ENCODE results near the gene ARNT2.

Gene ARNT2

DNA sequence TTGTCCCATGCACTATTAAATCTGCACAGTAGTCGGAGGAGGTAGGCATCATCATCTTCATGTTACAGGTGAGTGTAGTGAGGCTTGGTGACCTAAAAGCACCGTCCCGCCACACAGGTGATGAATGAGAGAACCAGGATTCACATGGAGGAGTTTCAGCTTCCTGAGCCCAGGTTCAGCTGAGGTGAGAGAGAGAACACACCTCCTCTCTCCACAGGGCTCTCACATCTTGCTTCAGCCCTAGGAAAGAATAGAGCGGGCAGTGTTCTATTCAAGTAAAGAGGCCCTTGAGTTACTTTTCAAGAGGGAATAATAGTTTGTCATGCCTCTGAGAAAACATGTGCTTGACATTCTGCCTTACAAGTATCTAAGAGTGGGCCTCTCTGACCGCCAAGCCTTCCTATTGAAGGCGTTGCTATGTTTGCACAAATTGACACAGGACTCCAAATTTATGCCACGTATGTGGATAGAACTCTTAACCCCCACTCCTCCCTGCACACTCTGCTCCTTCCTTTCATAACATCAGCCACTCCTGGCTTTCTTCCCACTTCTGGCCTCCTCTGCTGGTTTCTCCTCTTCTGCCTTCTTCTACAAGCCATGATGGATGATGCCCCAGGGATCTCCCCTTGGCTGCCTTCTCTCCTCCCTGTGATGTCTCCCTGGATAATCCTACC, 152.6 kb downstream of the ARNT2 start:
- DNase-seq (ENCODE audit: low read depth) = no peak

DNA sequence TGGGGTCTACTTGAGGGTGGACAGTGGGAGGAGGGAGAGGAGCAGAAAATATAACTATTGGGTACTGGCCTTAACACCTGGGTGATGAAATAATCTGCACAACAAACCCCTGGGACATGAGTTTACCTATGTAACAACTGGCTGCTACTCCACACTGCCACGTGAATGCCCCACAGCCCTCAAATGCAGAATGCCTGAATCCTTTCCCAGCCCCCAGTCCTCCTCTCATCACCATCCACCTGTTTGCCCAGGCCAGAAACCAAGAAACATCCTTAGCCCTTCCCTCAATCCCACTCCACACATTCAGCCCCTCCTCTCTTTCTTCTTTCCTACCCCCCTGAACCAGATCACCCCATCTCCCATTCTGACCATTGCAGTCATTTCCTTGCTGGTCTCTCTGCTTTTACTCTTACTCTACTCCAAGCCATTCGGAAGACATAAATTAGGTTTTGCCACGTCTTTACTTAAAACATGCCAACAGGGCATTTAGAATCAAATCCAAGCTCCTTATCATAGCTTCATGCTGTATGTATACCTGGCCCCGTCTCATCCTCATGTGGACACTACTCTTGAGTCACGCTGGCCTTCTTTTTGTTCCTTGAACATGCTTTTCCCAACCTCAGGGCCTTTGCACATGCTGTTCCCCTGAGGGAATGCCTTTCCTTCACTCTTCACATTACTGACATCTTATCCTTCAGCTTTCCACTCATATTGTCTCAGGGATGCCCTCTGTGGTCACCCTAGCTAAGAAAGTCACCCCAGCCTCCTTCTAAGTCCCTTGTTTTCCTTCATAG, 153.5 kb downstream of the ARNT2 start:
- no peak for DNase-seq (ENCODE audit: low read depth)

DNA sequence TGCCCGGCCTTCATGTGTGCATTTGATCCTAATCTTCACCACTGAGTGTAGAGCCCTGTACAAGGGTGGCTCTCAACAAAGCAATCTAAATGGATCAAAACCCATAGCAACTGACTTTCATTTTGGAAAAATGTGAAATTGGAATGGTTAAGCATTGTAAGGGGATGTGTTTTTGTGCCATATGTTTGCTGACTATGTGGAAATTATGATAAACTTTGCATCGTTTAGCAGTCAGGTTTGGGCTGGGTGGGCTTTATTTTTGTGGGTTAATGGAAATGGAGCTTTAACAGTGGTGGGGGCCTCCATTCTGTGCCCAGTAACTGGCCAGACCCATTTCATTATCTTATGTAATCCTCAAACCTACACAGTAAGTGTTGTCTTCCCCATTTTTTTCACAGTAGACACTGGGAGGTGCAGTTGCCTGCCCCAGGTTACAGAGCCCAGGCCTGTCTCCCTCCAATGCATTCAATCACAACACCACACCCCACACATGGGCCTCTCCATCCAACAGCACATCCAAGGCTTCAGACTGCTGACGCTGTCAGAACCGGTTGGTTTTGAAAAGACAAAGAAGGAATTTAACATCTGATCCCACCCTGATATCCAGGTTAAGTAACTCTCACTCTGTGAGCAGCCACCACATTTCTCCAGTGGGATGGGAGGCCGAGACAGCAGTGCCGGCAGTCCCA, 154.6 kb downstream of the ARNT2 start:
- DNase-seq (ENCODE audit: low read depth) = no peak

DNA sequence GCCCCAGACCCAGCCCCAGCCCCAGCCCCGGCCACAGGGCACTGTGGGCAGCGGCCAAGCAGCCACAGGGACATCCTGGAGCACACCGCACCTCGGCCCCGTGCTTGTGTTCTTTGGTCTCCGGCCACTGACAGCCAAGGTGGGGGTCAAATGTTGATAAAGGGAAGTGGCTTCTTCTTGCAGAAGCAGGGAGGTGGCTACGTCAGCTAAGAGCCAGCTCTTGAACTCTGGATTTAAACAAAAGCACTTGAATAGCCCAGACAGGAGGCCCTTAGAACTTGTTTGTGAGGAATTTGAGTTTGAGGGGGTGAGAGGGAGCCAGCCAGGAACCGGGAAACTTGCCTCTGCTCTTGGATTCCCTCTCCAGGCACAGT, 155.1 kb downstream of the ARNT2 start:
- no peak for DNase-seq (ENCODE audit: low read depth)

DNA sequence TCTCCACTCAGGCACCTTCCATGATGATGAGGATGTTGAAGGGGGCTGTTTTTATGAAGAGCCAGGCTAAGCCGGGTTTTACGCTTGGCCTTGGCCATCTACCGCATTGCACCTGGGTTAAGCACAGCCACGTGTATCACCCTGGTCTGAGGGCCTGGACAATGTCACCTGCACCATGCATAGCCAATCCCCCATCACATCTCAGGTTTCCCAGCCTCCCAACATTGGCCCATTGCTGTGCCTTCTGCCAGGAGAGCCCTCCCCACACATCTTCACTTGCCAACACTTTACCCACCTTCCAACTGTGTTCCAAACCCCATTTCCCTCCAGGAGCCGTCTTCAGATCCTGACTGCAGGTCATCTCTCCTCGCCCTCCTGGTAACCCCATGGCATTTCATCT, 155.6 kb downstream of the ARNT2 start:
- no peak for DNase-seq (ENCODE audit: low read depth)

DNA sequence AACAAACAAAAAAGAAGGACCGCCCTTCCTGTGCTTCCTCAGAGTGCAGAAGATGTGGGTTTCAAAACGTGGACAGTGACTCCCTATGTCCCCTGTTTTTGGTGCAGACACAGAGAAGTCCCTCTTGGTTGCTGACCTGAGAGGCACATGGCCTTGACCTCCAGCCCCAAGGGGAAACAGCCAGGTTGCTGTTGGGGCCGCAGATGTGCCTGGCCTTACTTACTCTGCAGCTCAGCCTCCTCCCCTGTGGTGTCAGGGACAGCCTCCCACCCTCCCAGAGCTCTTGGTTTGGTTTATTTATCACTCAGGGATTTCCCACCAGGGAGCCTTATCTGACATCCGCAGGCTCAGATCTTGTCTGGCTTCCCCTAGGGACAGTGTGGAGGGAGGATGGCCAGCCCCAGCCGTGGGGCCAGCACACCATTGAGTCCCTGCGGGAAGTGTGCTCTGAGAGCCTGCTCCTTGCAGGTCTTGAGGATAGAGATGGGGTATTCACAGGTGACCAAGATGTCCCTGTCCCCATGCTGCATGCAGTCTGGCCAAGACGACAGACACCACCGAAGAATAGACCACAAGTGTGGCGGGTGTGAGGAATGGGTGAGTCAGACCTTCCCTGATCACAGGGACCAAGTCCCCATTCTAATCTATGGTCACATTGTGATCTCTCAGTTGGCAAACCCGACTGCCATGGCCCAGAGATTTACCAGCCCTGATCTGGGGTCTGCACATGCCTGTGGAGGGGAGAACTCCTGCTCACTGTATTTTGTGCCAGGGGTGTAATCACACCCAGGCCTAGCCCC, 156.6 kb downstream of the ARNT2 start:
- no peak for DNase-seq (ENCODE audit: low read depth)

DNA sequence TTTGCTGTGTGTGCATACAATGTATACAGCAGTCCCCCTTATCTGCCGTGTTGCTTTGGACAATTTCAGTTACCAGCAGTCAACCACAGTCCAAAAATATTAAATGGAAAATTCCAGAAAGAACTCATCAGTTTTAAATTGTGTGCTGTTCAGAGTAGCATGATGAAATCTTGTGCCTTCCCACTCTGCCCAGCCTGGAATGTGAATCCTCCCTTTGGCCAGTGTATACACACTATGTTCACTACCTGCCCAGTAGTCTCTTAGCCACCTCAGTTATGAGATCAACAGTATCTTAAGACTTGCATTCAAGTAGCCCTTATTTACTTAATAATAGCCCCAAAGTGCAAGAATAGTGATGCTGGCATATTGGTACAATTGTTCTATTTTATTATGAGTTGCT, 157.3 kb downstream of the ARNT2 start:
- no peak for DNase-seq (ENCODE audit: low read depth)

DNA sequence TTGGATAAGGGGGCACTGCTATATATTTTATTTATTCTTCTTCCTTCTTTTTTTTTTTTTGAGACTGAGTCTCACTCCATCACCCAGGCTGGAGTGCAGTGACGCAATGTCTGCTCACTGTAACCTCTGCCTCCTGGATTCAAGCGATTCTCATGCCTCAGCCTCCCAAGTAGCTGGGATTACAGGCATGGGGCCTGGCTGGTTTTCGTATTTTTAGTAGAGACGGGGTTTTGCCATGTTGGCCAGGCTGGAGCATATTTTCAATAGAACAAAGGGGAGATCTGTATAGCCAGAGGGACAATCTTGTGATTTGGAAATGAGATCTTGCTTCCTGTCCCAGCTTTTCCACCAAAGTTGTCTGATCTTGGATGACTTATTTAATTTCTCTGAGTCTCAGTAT, 157.9 kb downstream of the ARNT2 start:
- no peak for DNase-seq (ENCODE audit: low read depth)

DNA sequence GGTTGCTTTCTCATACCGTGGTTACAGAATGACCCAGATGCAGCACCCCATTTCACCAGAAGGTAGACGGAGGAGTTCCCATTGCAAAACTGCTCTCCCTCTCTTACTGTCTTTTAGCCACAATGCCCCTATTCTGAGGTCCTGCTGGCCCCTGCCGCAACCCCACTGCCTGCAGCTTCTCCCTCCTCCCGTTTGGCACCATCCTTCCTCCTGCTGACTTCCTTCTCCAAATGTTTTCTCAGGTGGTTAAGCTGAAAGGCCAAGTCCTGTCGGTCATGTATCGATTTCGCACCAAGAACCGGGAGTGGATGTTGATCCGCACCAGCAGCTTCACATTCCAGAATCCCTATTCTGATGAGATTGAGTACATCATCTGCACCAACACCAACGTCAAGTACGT, 158.7 kb downstream of the ARNT2 start:
- DNase-seq (ENCODE audit: low read depth) = no peak

DNA sequence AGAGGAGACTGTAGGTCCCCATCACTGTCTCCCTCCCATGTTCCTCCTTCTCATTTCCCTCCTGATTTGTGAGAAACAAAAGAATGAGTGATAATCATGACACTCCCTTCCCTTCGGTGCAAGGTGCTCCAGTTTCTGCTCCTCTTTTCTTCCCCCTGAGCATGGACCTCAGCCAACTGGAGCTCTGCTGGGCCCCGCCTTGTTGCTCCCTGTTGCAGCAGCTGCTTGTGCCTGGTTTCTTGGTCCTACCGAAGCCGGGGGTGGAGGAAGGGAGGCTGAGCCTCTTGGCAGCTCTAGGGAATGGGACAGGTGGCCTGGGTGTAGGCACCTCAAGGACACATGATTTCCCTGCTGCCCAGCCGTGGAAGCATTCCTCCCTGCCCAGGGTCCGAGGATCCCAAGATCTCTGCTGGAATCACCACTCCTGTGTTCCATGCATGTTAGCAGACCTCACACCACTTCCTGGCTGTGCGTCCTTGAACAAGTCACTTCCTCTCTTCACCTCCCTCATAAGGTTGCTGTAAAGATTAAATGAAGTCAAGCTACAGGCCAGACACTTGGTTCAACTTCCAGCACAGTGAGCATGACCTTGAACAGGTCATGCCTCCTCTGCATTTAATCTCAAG, 159.3 kb downstream of the ARNT2 start:
- DNase-seq (ENCODE audit: low read depth) = no peak

DNA sequence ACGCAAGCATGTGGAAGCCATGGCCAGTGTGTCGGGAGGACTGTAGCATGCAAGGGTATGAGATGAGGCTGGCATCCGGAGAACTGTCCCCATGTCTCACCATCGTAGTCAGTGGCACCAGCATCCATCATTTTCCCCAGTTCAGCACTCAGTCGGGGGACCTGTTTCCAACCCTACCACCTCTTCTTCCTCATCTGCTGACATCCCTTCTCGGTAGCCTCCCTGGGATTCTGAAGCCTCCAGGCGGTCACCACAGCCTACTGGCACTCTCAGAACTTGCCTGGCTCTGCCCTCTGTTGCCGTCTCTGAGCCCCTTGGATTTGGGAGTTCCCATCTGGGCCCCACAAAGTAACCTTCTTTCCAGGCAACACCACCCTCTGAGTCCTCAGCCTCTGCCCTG, 159.9 kb downstream of the ARNT2 start:
- DNase-seq (ENCODE audit: low read depth) = no peak

DNA sequence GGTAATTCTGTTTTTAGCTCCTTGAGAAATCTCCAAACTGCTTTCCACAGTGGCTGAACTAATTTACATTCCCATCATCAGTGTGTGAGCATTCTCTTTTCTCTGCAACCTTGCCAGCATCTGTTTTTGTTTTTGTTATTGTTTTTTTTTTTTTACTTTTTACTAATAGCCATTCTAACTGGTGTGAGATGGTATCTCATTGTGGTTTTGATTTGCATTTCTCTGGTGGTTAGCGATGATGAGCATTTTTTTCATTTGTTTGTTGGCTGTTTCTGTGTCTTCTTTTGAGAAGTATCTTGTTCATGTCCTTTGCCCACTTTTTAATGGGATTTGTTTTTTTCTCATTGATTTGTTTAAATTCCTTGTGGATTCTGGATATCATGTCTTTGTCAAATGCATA, 161.2 kb downstream of the ARNT2 start:
- DNase-seq (ENCODE audit: low read depth) = no peak

DNA sequence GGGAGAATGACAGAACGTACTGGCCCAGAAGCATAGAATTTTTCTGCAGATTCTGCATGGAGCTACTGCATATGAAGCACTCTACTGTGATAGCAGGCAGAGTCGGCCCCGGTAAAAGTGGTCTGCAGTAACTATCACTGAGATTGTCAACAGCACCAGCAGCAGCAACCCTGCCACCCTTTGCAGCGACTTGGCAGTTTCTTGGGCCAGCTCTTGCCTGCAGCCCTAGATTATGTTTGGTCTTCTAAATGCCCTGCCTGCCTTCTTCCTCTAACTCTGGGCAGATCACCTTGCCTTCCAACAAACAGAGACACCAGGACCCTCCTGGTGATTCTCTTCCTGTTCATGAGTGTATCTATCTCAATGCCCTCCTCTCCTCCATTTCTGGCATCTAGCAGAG, 161.8 kb downstream of the ARNT2 start:
- no peak for DNase-seq (ENCODE audit: low read depth)

DNA sequence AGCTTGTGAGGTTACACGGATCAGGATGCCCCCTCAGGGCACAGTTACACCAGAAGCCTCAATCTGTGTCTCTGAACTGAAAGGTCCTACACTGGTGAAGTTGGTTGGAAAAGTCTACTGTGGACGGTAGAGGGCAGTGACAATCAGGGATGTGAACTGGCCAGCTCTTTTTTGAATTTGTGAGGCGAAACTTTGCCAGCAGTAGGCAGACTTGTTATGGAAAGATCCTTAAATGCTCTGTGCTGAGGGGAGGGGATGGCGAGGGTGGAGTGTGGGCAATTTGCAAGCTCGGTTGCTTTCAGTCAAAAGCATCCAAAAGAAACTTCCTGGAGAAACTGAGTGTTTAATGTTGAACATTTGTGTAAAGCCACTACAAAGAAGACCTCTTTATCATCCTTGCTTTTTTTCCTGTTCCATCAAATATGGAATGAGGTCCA, 163.6 kb downstream of the ARNT2 start:
- no peak for DNase-seq (ENCODE audit: low read depth)

DNA sequence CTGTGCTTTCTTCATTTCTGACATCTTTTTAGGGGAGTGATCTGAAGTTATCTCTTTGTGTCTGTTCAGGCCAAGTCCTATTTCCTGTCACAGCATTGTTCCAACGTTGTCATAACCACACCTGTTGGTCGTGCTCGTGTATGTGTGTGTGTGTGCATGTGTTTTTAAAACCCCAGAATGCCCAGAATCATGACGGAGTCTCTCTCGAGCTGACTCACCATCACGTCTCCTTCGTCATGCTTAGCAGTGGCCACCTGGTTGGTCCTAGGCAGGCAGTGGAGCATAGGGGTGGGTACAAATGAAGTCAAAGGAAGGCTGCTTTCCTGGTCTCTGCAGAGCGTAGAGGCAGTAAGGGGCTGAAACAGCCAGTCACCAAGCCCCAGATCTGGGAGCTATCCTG, 164.1 kb downstream of the ARNT2 start:
- DNase-seq (ENCODE audit: low read depth) = no peak

DNA sequence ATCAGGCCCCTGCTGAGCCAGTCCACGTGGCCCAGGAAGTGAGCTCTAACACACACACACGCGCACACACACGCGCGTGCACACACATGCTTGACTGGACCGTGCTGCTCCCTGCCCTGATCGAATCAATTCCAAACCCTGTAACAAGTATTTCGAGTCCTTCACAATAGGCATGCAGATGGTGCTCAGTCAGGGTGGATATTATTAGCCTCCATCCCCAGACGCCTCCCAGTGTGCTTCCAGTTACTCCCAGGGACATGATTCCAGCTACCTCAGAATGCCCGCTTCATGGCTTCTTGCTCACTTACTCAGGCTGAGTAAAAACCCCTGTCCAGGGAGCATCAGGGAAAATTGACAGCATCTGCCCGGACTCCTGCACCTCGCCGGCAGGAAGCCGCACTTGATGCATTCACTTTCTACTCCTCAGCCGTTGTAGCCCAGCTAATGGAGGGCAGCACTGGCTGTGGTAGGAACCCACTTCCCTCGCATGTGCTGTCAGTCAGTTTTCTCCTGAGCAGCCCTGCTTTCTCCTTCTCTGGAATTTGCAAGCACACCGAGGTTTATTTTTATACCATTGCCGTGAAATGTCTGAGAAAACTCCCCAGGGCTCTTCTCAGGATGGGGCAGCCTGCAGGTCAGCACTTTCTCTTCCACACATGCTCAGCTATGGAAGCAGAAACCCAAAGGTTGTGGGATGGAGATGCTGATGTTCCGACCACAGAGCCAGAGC, 164.9 kb downstream of the ARNT2 start:
- DNase-seq (ENCODE audit: low read depth) = no peak

DNA sequence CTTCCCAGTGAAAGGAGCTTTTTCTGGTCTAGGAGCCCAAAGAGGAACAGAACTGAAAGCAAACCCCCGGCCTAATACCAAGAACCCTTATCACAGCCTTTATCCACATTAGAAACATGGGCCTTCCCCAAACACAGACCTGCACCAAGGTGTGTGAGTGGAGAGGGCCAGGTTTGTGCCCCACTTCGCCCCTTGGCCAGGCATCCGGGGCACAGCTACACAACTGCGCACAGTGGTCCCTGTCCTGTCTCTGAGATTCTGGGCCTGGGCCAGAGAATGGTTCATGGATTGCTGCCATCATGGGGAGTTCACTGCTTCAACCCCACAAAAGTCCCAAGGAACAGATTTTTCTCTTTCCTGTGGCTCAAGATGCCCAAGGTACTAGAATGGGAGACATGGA, 165.5 kb downstream of the ARNT2 start:
- DNase-seq (ENCODE audit: low read depth) = no peak

DNA sequence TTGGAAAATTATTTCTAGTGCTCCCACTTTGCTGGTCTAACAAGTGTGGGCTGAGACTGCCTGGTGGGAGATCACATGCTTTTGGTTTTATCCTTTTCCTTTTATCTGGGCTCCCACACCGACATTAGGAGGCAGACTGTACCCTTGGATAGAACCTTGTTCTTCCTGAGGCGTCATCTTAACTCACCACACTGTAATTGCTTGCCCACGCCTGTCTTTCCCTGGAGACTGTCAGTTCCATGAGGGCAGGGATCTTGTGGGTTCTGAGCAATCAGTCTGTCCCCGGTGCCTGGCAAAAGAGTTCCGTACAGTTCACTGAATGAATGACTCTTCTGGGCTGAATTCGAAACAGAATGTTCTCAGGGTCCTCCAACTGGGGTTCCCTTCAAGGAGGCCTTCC, 166.4 kb downstream of the ARNT2 start:
- DNase-seq (ENCODE audit: low read depth) = no peak

DNA sequence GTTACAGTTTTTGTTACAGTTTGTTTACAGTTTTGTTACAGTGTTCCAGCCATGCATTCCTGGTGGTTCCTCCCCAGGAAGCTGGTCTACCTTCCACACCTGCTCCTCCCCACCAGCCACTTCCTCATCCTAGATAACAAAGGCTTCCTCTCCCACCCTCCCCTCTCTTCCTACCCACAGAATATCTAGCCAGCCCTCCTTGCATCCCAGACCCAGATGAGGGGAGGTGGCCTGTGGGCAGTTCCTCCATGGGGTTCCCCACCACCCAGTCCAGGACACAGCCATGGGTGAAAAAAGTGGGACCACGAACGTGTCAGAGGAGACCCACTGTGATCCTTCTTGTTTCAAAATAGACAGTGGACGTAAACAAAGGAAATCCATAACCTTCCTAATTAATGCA, 168.2 kb downstream of the ARNT2 start:
- no peak for DNase-seq (ENCODE audit: low read depth)

DNA sequence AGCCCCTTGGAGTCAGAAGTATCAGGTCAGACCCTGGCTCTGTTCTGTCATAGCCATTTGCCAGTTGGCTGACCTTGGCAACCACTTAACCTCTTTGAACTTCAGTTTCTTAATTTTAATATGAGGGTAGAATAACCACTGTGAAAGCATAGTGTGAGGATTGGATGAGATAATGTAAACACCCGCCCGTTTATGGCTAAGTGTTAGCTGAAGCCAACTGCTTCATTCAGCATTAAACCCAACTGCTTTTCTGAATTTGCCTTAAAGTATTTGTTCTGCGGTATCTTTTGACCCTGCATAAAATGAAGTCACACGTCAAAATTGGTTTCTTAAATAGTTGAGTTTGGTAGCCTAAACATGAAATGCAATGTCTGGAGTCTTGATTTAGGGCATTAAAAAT, 169.4 kb downstream of the ARNT2 start:
- DNase-seq (ENCODE audit: low read depth) = no peak

DNA sequence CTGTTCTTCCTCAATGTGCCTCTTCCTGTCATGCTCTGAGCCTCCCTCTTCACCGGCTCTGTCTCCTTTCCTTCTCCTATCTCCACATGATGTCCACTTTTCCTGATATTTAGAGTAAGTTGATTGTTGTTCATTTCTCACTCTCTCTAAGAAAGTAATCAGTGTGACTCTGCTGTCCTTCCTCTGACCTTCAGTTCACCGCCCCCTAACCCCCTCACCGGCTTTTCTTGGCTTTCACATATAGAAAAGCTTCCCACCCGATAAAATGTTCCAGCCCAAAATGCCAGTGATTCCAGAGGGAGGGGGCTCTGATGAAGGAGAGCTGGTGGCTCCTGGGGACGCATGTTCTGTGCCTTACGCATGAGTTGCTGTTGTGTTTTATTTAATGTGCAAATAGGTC, 170.4 kb downstream of the ARNT2 start:
- no peak for DNase-seq (ENCODE audit: low read depth)
